CD4-positive, alpha-beta T cell treated with Interleukin-6 for 4 hours (primary cell): ENCODE measurements around the gene MAEL.
A peak's percentile ranks its signal among the peaks of the same experiment; 100 is the strongest.

Source experiments
- DNase-seq: peaks from one replicate; pipeline ENCODE4 v3.0.0-alpha.2; 2020; ENCODE audit warnings: mixed read lengths

The MAEL gene

DNA sequence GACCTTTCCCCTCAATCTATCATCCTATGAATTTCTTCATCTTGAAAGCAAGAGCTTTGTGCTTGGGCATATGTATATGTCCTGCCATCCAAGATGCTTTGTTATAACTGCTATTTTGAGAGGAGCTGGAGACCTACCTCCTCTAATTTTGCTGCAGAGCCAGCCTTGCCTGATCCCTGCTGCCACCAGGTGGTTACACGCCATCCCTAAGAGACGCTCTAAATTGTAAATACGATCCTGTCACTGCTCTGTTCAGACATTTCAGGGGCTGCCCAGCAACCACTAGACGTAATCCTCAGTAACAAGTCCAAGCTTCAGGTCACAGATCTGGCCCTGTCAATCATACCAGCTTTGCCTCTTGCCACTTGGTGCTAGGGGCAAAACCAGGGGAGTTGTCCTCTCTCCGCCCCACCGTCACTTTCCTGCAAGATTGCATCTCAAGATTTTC, 68.2 kb downstream of the MAEL start:
- no peak for DNase-seq

DNA sequence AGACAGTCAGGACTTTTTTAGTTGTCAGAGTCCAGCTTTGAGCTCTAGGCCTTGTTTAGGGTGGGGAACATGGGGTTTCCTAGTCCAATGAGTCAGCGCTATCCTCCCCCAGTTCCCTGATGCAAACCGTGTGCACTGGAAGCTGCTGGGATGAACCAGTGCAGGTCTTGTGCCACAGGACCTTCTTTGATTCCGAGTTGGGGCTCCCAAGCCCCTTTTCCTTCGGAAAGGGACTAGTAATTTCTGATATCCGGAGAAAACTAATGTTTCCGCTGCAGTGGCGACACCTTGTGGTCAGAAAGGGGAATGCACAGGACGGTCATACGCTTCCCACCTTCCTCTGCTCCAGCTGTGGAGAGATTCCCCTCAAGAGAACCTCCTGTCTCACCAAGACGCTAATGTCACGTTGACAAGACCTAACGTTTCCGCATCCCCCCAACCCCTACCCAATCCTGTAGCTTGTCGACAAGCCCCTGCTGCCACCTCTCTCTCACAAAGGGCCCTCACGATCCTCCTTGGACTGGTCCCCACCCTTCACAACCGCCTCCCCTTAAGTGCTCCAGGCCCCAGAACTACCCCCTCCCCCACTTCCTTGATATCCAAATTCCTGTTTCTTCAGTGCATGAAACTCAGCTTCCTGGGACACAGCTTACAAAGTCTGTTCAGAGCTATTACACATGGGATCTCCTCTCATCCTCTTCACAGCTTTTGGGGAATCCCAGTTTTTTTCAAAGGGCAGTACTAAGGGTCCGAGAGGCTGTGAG, 70.1 kb downstream of the MAEL start:
- DNase-seq: peak; percentile 78

DNA sequence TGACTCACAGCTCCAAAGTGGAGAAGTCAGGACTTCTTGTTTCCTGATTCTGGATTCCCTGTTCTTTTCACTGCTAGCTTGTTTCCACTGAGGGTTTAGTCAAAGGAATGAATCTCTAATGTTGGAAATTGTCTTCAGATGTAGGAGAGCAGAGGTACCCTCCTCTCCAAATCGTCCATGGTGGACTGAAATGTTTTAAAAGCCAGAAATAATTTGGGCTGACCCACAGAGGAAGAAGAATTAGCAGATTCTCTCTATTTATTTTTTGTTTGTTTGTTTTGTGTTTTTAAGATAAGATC, 70.7 kb downstream of the MAEL start:
- no peak for DNase-seq

DNA sequence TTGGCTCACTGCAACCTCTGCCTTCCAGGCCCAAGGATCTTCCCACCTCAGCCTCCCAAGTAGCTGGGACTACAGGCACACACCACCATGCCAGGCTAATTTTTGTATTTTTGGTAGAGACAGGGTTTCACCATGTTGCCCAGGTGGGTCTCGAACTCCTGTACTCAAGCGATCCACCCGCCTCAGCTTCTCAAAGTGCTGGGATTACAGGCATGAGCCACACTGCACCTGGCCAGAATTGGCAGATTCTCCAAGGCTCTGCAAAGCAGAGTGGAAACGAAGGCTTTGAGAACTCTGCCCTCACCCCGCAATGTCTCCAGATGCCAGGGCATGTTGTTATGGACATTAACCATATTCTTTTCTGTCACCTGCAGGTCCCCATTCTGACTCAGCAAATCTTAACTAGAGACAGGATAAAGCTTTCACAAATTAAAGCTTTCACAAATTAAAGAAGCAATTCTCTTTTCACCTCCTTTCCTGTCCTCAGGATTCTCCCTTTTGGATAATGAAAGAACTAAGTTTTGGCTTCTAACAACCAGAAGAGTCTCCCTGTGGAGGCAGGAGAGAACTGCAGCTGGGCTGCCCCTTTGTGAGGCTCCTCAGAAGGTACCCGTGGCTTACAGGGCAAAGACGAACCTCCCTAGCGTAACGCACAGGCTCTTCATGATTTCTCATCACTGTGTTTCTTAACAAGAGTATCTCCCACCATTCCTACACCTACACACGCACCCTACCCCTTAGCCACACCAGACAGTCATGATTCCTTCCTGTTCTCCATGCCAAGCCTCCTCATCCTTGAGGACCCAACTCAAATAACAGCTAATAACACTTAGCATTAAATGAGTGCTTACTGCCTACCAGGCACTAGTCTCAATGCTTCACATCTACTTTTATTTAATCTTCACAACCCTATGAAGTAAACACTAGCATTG, 71.3 kb downstream of the MAEL start:
- no peak for DNase-seq

DNA sequence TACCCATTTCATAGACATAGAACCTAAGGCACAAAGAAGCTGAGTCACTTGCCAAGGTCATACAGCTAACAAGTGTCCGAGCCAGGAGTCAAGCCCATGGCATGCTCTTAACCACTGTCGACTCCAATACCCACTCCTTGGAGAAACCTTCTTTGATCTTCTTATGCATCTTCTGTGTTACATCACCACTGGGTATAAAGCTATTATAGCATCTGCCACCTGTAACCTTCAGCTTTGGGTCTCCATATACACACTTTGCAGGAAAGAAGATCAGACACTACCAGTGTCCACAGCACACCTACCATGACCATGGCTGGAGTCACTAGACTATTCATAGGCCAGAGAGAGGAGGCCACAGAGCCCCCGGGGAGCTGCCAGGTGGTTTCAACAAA, 72.0 kb downstream of the MAEL start:
- no peak for DNase-seq

DNA sequence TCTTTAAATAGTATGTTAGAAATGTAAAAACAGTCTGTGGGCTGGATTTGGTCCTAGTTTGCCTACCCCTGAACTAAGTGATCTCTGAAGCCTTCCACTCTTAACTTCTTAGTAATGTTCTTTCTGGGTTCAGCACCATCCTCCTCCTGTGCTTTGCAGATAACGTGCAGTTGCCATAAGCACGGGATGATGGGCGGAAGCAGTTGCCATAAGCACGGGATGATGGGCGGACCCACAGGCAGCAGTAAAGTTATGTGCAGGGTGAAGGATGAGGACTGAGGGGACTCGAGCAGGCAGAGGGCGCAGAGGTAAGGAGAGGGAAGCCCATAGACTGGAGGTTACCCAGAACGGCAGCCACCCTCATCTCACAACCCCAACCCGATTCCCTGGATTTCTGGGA, 75.5 kb downstream of the MAEL start:
- no peak for DNase-seq

DNA sequence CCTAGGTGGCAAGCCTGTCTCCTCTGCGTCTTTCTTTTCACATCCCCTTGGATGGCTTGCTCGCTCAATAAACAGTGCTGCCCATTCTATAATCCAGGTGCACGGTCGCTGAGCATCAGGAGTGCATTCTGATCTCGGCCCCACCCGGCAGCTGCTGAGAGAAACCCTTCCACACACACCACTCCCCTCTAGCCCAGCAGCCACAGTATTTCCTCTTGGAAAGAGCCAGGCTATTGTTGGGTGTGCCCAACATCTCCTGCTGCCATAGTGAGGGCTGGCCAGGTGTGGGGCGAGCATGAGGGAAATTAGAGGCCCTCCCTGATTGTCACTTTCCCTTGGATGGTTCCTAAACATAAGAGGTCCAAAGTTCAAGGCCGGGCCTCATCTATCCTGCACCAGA, 76.4 kb downstream of the MAEL start:
- DNase-seq: no peak

DNA sequence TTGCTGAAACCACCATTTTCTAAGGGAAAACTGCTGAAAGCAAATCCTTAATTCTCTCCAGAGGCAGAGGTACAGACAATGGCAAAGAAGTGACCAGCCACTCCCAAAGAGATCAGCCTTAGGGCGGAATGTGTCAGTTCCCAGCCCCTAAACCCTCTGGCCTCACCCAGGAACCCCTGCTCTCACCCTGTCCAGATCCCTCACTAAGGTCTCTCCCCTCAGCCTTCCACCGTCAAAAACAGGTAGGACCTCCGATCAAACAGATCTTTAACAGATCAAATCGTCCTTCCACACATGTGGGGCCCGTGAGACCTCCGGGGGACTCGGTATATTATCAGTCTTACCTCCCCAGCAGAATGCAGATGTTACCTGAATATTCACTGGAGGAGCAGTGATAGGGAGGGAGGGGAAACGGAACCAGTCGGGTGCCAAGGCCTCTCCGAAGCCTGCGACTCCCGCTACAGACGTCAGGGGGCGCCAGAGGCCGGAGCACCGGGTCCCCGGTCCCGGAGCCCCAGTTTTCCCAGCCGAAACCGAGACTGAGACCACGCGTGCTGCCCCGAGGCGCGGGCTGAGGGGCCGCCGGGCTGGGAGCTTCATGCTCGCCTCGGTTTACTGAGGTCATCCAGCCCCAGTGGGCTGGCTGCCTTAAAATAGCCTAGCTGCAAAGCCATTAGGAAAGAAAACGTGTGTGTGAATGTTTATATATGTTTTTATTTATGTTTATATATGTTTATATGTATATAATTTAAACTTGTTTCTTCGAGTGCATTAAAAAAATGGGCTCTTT, 77.4 kb downstream of the MAEL start:
- peak; percentile 85 for DNase-seq

DNA sequence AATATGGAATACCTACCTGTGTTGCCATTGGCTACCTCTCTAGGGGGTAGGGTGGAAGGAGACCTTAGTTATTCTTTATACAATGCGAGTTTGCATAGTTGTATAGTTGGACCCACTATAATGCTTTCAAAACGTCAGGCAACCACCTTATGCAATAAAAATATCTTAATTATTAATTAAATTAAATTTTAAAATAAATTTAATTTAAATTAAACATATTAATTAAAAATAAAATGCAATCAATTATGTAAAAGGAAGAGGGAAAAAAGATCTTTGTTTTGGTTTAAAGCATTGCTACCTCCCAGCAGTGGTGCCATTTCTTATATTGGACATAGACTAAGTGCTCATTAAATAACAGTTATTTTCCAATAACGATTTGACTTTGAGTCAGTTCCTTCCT, 78.8 kb downstream of the MAEL start:
- no peak for DNase-seq

DNA sequence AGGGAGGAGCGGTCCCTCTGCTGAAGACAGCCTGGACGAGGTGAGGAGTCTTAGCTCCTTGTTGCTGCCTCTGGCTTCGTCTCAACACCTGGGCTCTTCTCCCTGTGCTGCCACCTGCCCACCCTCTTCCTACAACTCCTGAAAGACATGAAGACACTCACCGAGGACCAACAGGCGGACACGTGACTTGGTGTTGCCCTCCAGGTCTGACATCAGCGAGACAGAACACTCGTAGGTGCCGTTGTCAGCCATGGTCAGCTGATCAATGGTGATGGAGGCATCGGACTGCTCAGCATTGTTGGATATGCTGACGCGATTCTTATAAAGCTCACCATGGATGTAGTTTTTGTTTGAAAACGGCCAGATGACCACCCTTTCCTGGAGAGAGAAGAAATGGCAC, 79.7 kb downstream of the MAEL start:
- DNase-seq: no peak

DNA sequence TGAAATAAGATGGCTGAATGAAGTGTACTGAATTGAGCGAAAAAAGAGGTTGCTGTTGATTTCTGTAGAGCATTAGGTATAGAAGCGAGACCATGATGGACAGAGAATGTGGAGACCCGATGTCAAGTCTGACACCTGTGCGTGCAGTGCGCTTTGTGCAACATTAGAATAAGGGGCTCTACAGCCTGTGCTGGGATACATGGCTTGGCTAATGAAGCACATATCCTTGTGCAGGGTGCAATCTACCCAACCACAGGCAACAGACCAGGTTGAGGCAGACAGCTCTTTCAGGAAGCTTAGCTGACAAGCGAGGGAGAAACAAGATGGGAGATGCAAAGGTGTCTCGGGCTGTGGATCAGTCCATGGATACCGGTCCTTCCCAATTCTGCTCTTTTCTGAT, 82.2 kb downstream of the MAEL start:
- DNase-seq: no peak
